Articular chondrocyte of knee joint (primary cell): ENCODE data around the gene BMAL1. TPM values are rescaled to one million over a fixed set of nuclear protein-coding genes. Genes with fewer than 3 reads are reported as not detected.

ENCODE experiments used
- total RNA-seq: library from RNA; depleted of rRNA; stranded (reverse); fragments of >200 nt; gene quantifications from 2 replicates; pipeline ENCODE4 v1.2.3, GENCODE V29; 2012

The BMAL1 gene
- 9.1 and 9.8 TPM in 2 replicates for total RNA-seq

DNA sequence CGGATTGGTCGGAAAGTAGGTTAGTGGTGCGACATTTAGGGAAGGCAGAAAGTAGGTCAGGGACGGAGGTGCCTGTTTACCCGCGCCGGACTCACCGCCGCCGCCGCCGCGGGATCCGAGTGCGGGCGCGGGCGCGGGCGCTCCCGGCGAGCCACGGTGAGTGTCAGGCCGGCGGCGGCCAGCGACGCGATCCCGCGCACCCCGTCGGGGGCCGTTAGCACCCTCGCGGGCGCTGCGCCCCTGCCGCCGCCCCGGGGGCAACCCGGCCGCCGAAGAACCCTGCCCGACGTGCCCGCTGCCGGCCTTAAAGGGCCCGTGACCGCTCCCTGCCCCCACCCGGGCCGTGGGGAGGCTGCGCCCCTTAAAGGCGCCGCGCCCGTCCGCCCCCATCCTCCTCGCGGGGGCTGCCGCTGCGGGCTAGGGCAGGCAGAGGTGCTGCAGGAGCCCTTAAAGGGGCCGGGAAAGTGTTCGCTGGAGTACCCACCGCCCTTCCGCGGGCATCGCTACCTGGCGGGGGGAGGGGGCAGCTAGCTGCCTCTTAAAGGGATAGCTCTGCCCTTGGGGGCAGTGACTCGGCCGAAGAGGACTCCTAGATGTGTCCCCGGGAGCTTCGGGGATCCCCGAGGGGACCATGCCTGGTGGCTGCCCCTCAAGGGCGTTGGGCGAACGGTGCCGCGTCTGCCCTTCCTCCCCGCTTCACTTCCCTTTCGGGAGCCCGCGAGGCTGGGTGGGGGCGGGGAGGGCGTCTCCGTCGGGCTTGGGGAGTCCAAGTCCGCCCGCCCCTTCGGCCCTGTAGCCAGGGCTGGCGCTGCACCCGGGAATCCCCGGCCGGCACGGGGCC is at the start of gene BMAL1:
TSS of gene BMAL1 (plus strand) at position 23 of the 841 bp plus-strand sequence. CDS start 76,519 bp downstream, outside the sequence.

Other genes starting within 250 kb of the BMAL1 start
- gene BTBD10, start 185.4 kb downstream of the BMAL1 start, total RNA-seq: 41.3 and 51.8 TPM in 2 replicates
- not detected in 2 replicates for gene PTH, start 218.2 kb downstream of the BMAL1 start, total RNA-seq